ENCODE data around the gene LRPAP1.
"Not testable (repeated sequence)": the region's sequence is repeated elsewhere in the genome, so short reads cannot be mapped to it uniquely, and the experiment has no call there.

LRPAP1 gene

GRCh38 chr4:3559381-3560290 is 27.4 kb upstream of the LRPAP1 start:
- DNase-seq = not testable (repeated sequence)

GRCh38 chr4:3558514-3558836 is 26.3 kb upstream of the LRPAP1 start:
- not testable (repeated sequence) for DNase-seq

GRCh38 chr4:3557676-3558513 is 25.7 kb upstream of the LRPAP1 start:
- DNase-seq = not testable (repeated sequence)

GRCh38 chr4:3557088-3557492 is 24.9 kb upstream of the LRPAP1 start:
- peak; percentile 52 for DNase-seq

GRCh38 chr4:3556244-3556867 is 24.1 kb upstream of the LRPAP1 start:
- not testable (repeated sequence) for DNase-seq

GRCh38 chr4:3555459-3556070 is 23.3 kb upstream of the LRPAP1 start:
- not testable (repeated sequence) for DNase-seq

GRCh38 chr4:3551366-3551765 is 19.1 kb upstream of the LRPAP1 start:
- not testable (repeated sequence) for DNase-seq

GRCh38 chr4:3550792-3551325 is 18.6 kb upstream of the LRPAP1 start:
- not testable (repeated sequence) for DNase-seq

GRCh38 chr4:3550041-3550440 is 17.8 kb upstream of the LRPAP1 start:
- not testable (repeated sequence) for DNase-seq

GRCh38 chr4:3549694-3550001 is 17.4 kb upstream of the LRPAP1 start:
- not testable (repeated sequence) for DNase-seq

GRCh38 chr4:3548991-3549693 is 16.9 kb upstream of the LRPAP1 start:
- not testable (repeated sequence) for DNase-seq

GRCh38 chr4:3546721-3547120 is 14.5 kb upstream of the LRPAP1 start:
- DNase-seq = not testable (repeated sequence)

GRCh38 chr4:3545351-3545750 is 13.1 kb upstream of the LRPAP1 start:
- not testable (repeated sequence) for DNase-seq

- DNase-seq = not testable (repeated sequence)
These were observed 12.2 kb upstream of the LRPAP1 start for GRCh38 chr4:3544259-3545025.

- not testable (repeated sequence) for DNase-seq
These were observed 11.2 kb upstream of the LRPAP1 start for GRCh38 chr4:3543415-3543814.

- DNase-seq = not testable (repeated sequence)
These were observed 6.7 kb upstream of the LRPAP1 start for GRCh38 chr4:3538906-3539305.

GRCh38 chr4:3535812-3536211 is 3.6 kb upstream of the LRPAP1 start:
- not testable (repeated sequence) for DNase-seq

GRCh38 chr4:3533423-3533820 is 1.2 kb upstream of the LRPAP1 start:
- no peak for DNase-seq

GRCh38 chr4:3532751-3533422 is 665 bp upstream of the LRPAP1 start:
- DNase-seq = no peak

GRCh38 chr4:3531318-3531878 is 824 bp downstream of the LRPAP1 start:
- DNase-seq = no peak
